ENCODE data around the gene LAGE3.

Gene LAGE3

GRCh38 chrX:154478728-154479622 lies at the start of gene LAGE3:
Gene LAGE3, minus strand, starts transcription at chrX:154479281. Its CDS starts 366 bp downstream, at chrX:154478915.
- no peak for DNase-seq (ENCODE audit: low read depth, low spot score)
- no peak within 1 kb of the TSS for H3K27ac ChIP-seq

GRCh38 chrX:154526901-154527675 lies 48.0 kb upstream of the LAGE3 start:
- DNase-seq (ENCODE audit: low read depth, low spot score) = no peak
- H3K27ac ChIP-seq = peak overlapping the region; percentile 90

GRCh38 chrX:154525606-154526490 lies 46.8 kb upstream of the LAGE3 start:
- no peak for DNase-seq (ENCODE audit: low read depth, low spot score)
- peak overlapping the region; percentile 90 for H3K27ac ChIP-seq

GRCh38 chrX:154519389-154519788 lies 40.3 kb upstream of the LAGE3 start:
- DNase-seq (ENCODE audit: low read depth, low spot score) = no peak

GRCh38 chrX:154517101-154517781 lies 38.2 kb upstream of the LAGE3 start:
- DNase-seq (ENCODE audit: low read depth, low spot score) = no peak
- no peak overlapping the region for H3K27ac ChIP-seq

More at GRCh38 chrX:154519389-154519788, 40.3 kb upstream of the LAGE3 start:
- no peak overlapping the region for H3K27ac ChIP-seq

- peak overlapping the region; percentile 51 for H3K27ac ChIP-seq
- no peak for DNase-seq (ENCODE audit: low read depth, low spot score)
Observed at GRCh38 chrX:154516656-154517100, 37.6 kb upstream of the LAGE3 start.

GRCh38 chrX:154515966-154516655 lies 37.0 kb upstream of the LAGE3 start, which contains the start of gene FAM3A:
Gene FAM3A, minus strand, starts transcription at chrX:154516232. Its CDS starts 460 bp downstream, at chrX:154515772.
- DNase-seq (ENCODE audit: low read depth, low spot score) = no peak

GRCh38 chrX:154515090-154515965 lies 36.2 kb upstream of the LAGE3 start:
- peak overlapping the region; percentile 51 for H3K27ac ChIP-seq
- DNase-seq (ENCODE audit: low read depth, low spot score) = no peak

More at GRCh38 chrX:154515966-154516655, 37.0 kb upstream of the LAGE3 start, which contains the start of gene FAM3A:
- peak within 1 kb of the TSS; percentile 51 for H3K27ac ChIP-seq

GRCh38 chrX:154513716-154514115 lies 34.6 kb upstream of the LAGE3 start:
- no peak for DNase-seq (ENCODE audit: low read depth, low spot score)
- H3K27ac ChIP-seq = no peak overlapping the region

GRCh38 chrX:154512879-154513553 lies 33.9 kb upstream of the LAGE3 start:
- H3K27ac ChIP-seq = no peak overlapping the region
- DNase-seq (ENCODE audit: low read depth, low spot score) = no peak

- DNase-seq (ENCODE audit: low read depth, low spot score) = no peak
- H3K27ac ChIP-seq = no peak overlapping the region
Observed at GRCh38 chrX:154511761-154512160, 32.7 kb upstream of the LAGE3 start.

- no peak for DNase-seq (ENCODE audit: low read depth, low spot score)
- no peak overlapping the region for H3K27ac ChIP-seq
Observed at GRCh38 chrX:154509455-154509854, 30.4 kb upstream of the LAGE3 start.

- H3K27ac ChIP-seq = no peak overlapping the region
- no peak for DNase-seq (ENCODE audit: low read depth, low spot score)
Observed at GRCh38 chrX:154508384-154508745, 29.3 kb upstream of the LAGE3 start.

- DNase-seq (ENCODE audit: low read depth, low spot score) = no peak
- no peak overlapping the region for H3K27ac ChIP-seq
Observed at GRCh38 chrX:154507673-154508383, 28.7 kb upstream of the LAGE3 start.

GRCh38 chrX:154506483-154507332 lies 27.6 kb upstream of the LAGE3 start:
- peak overlapping the region; percentile 50 for H3K27ac ChIP-seq
- no peak for DNase-seq (ENCODE audit: low read depth, low spot score)

GRCh38 chrX:154505734-154506133 lies 26.7 kb upstream of the LAGE3 start:
- peak overlapping the region; percentile 50 for H3K27ac ChIP-seq
- DNase-seq (ENCODE audit: low read depth, low spot score) = no peak

Measured in epithelial cell of prostate (primary cell).